C4-2B (cell line): Measurements from ENCODE around the gene HOGA1.

Experiments
- CTCF ChIP-seq: fragments of 450-650 bp; conservative IDR thresholded peaks from 2 replicates; pipeline ENCODE4 v1.5.1; 2017; ENCODE audit warnings: mild to moderate bottlenecking
- ZFX ChIP-seq: fragments of 450-650 bp; IDR thresholded peaks from 2 replicates; pipeline ENCODE4 v1.6.1; 2017

- TF ChIP-seq CTCF (no peak), ZFX (no peak)
These were observed 66.5 kb downstream of the HOGA1 start for GRCh38 chr10:97650726-97651125.
